Measurements from ENCODE around the gene INHBA.

GRCh38 chr7:41701068-41701941 is 1.6 kb downstream of the INHBA start:
- TF ChIP-seq CTCF (conservative IDR thresholded peaks at IDR 0.05; ENCODE audit: low read depth, low read length) (no peak), EZH2phosphoT487 (IDR thresholded peaks at IDR 0.05; ENCODE audit: borderline replicate concordance, low read length) (no peak)
